Right lobe of liver (tissue), 6 donors: ENCODE results near the gene SLC9A3. TPM values are rescaled to one million over a fixed set of nuclear protein-coding genes. Genes with fewer than 3 reads are reported as not detected.
A peak's percentile ranks its signal among the peaks of the same experiment; 100 is the strongest.

Experiments used
- ATAC-seq, 4 donors: fragments of 200-7000 bp; cut with Tn5 transposase; one replicate each; pipeline ENCODE4 v1.9.1; 2020; ENCODE audit warnings: mild to moderate bottlenecking in 4 of 4, moderate library complexity in 4 of 4
- DNase-seq, 3 donors: peaks; one replicate each; pipeline ENCODE4 v3.0.0-alpha.2; 2020
- H3K27ac ChIP-seq, 3 donors: fragments of 200-600 bp; one replicate each; pipeline ENCODE4 v1.8.0; 2022
- H3K27me3 ChIP-seq, 2 donors: fragments of 200-600 bp; one replicate each; pipeline ENCODE4 v1.8.0; 2022
- H3K36me3 ChIP-seq, 4 donors: fragments of 200-600 bp; sonication (generic) in 1 of 4; one replicate each; pipeline versions ENCODE4 v1.5.1 to v1.8.0; 2017 to 2022; ENCODE audit warnings: control low read depth in 1 of 4
- H3K4me1 ChIP-seq, 4 donors: fragments of 200-600 bp; sonication (generic) in 1 of 4; one replicate each; pipeline versions ENCODE4 v1.5.1 to v1.8.0; 2017 to 2022; ENCODE audit warnings: control low read depth in 1 of 4
- H3K4me3 ChIP-seq, 3 donors: fragments of 200-600 bp; one replicate each; pipeline ENCODE4 v1.8.0; 2022
- H3K9me3 ChIP-seq, 4 donors: fragments of 200-600 bp; sonication (generic) in 1 of 4; one replicate each; pipeline versions ENCODE4 v1.5.1 to v1.8.0; 2017 to 2022; ENCODE audit warnings: control low read depth in 1 of 4
- POLR2A ChIP-seq: fragments of 450-650 bp; IDR thresholded peaks from one replicate; pipeline ENCODE4 v1.6.1; 2017; ENCODE audit warnings: antibody characterized with exemption, mild to moderate bottlenecking
- WGBS: methylation state at CpG from one replicate; pipeline ENCODE4 v1.1.6; 2018; ENCODE audit warnings: low coverage, low lambda C conversion rate; ENCODE audit not compliant: insufficient coverage; ENCODE audit errors: missing lambda C conversion rate; 5-methylcytosine and 5-hydroxymethylcytosine counted together
- intact Hi-C, 2 donors: fragments of 100-400 bp; cut with DNase I; formaldehyde crosslinking; loops; one replicate each; pipeline versions ENCODE4 v1.11.2 to v1.14.1; 2022
- total RNA-seq, 6 experiments: library from RNA; depleted of rRNA in 2 of 6; stranded (reverse); fragments of >200 nt in 2 of 6; fragmentation: NEBNext Ultra II Directional in 3 of 6; extraction: Animal tissue kit (Norgen Biotek cat#: 25700) in 3 of 6; gene quantifications; one replicate each; pipeline versions ENCODE4 v1.1.0 to v1.2.4, GENCODE V29; 2016 to 2023
- TF ChIP-seq, protein P1 (sequence below), 4 donors: fragments of 200-600 bp in 3 of 4; fragments of 450-650 bp in 1 of 4; IDR thresholded peaks; one replicate each; pipeline versions ENCODE4 v1.5.1 to v1.8.0; 2016 to 2022; ENCODE audit warnings: antibody characterized with exemption in 4 of 4, mild to moderate bottlenecking in 2 of 4
- donor health status: DM: no; HTN: yes; CAD: no.
- donor health status: DM: no; HTN: no; CAD: no.
- donor health status: DM: no; HTN: no; CAD: no.
- donor health status: DM: no; HTN: yes; CAD: no.
- donor health status: DM: no; HTN: yes; CAD: no.

Gene SLC9A3
- total RNA-seq, 6 experiments from 2014 or later = 0.32 to 1.8 (median 0.46) TPM

- H3K27ac ChIP-seq = no peak overlapping the region
These were observed 75.5 kb downstream of the SLC9A3 start for GRCh38 chr5:448766-449090.

DNA sequence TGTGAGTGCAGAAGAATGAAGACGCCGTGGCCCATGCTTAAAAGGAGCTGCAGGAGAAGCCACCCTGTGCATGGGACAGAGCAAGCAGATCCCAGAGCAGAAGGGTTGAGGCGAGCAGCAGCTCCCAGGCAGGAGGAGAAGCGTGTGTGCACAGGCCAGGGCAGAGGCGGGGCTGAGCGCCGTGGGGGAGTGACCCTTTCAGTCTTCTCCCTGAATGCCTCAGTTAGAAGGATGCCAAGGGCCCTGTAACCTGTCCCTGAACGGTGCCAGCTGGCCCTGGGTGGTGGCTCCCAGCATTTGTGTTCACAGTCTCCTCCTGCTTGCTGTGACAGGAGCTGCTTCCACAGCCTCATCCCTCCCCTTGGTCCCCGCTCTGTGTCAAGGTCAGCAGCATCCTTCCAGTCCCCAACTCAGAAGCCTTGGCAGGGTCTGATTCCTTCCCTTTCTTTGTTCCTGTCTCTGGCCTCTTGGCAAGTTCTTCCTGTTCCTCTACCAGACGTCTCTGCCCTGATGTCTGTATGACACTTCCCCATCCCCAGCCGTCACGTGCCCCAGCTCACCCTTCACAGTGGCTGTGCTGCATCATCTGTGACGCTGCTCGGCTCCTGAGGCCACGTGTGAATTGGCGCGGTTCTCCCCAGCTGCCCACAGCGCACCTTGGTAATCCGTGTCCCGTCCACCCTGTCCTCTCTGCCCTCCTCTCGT, 76.0 kb downstream of the SLC9A3 start:
- no peak for TF ChIP-seq POLR2A
- TF ChIP-seq, protein P1, sequence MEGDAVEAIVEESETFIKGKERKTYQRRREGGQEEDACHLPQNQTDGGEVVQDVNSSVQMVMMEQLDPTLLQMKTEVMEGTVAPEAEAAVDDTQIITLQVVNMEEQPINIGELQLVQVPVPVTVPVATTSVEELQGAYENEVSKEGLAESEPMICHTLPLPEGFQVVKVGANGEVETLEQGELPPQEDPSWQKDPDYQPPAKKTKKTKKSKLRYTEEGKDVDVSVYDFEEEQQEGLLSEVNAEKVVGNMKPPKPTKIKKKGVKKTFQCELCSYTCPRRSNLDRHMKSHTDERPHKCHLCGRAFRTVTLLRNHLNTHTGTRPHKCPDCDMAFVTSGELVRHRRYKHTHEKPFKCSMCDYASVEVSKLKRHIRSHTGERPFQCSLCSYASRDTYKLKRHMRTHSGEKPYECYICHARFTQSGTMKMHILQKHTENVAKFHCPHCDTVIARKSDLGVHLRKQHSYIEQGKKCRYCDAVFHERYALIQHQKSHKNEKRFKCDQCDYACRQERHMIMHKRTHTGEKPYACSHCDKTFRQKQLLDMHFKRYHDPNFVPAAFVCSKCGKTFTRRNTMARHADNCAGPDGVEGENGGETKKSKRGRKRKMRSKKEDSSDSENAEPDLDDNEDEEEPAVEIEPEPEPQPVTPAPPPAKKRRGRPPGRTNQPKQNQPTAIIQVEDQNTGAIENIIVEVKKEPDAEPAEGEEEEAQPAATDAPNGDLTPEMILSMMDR (IDR thresholded peaks at IDR 0.05) = no peak
- Histone ChIP-seq H3K27ac (no peak overlapping the region), H3K4me3 (no peak overlapping the region), H3K9me3 (no peaks in the 10 kb centered on the region), H3K27me3 (no peaks in the 10 kb centered on the region), H3K4me1 (peaks cover 0 to 7% (median 3%) of the 10 kb centered on the region in 4 donors), H3K36me3 (peaks cover 3 to 36% (median 12%) of the 10 kb centered on the region in 4 donors)
- 86% methylated on average over 14 of the region's 21 CpGs for WGBS
- ATAC-seq = peak; percentile 55 to 83 (median 64)
- intact Hi-C loops = no loop called here
- peak; percentile 51 to 77 (median 71) for DNase-seq

More at GRCh38 chr5:448766-449090, 75.5 kb downstream of the SLC9A3 start:
- Histone ChIP-seq H3K4me1 (peaks cover 0 to 7% (median 3%) of the 10 kb centered on the region in 4 donors), H3K9me3 (no peaks in the 10 kb centered on the region), H3K36me3 (peaks cover 5 to 41% (median 15%) of the 10 kb centered on the region in 4 donors), H3K4me3 (no peak overlapping the region), H3K27me3 (no peaks in the 10 kb centered on the region)
- intact Hi-C loops = no loop called here
- TF ChIP-seq POLR2A = no peak
- TF ChIP-seq, protein P1 (IDR thresholded peaks at IDR 0.05) = no peak
- ATAC-seq (no peak), DNase-seq (no peak)
- 89% methylated on average over 3 of the region's 12 CpGs for WGBS

GRCh38 chr5:447501-447900, 76.7 kb downstream of the SLC9A3 start:
- no peak overlapping the region for H3K4me3 ChIP-seq
- peaks cover 0 to 7% (median 3%) of the 10 kb centered on the region in 4 donors for H3K4me1 ChIP-seq
- no peaks in the 10 kb centered on the region for H3K27me3 ChIP-seq
- DNase-seq (peak in 1 of 3 donors; percentile 36), ATAC-seq (no peak)
- H3K27ac ChIP-seq = no peak overlapping the region
- peaks cover 3 to 36% (median 12%) of the 10 kb centered on the region in 4 donors for H3K36me3 ChIP-seq
- intact Hi-C loops = no loop called here
- WGBS = 87% methylated on average over 3 of the region's 21 CpGs
- H3K9me3 ChIP-seq = no peaks in the 10 kb centered on the region
- no peak for TF ChIP-seq POLR2A
- TF ChIP-seq, protein P1 (IDR thresholded peaks at IDR 0.05) = no peak

DNA sequence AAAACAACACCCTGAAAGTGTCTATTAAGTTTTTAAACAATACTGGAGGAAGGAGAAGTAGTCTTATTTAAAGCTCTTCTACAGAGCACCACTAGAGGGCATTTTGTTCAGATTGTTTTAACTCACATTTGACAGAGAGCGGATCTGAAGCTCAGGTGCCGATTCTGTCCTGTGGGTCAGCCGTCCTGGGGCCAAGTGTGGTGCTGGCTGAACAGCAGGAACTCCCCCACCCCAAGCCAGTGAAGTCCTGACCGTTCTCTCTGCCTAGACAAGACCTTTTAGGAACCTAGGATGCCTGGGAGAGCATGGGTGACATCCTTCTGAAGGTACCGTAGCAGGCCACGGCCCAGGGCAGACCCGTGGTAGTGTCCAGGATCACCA, 77.4 kb downstream of the SLC9A3 start:
- H3K36me3 ChIP-seq = peaks cover 3 to 36% (median 12%) of the 10 kb centered on the region in 4 donors
- WGBS = 14% methylated on average over 3 of the region's 7 CpGs
- TF ChIP-seq, protein P1 (IDR thresholded peaks at IDR 0.05) = peak; percentile 38 to 61 (median 54)
- no peak for TF ChIP-seq POLR2A
- peaks cover 0 to 13% (median 6%) of the 10 kb centered on the region in 4 donors for H3K4me1 ChIP-seq
- intact Hi-C loops = no loop called here
- no peaks in the 10 kb centered on the region for H3K27me3 ChIP-seq
- DNase-seq (peak in 1 of 3 donors; percentile 35), ATAC-seq (peak; percentile 19 to 45 (median 42))
- H3K27ac ChIP-seq = no peak overlapping the region
- H3K4me3 ChIP-seq = no peak overlapping the region
- H3K9me3 ChIP-seq = no peaks in the 10 kb centered on the region
